ENCODE results near the gene NOTCH1.

Gene NOTCH1

GRCh38 chr9:136531904-136532798, 13.7 kb downstream of the NOTCH1 start:
- DNase-seq (ENCODE audit: low read depth) = no peak

DNA sequence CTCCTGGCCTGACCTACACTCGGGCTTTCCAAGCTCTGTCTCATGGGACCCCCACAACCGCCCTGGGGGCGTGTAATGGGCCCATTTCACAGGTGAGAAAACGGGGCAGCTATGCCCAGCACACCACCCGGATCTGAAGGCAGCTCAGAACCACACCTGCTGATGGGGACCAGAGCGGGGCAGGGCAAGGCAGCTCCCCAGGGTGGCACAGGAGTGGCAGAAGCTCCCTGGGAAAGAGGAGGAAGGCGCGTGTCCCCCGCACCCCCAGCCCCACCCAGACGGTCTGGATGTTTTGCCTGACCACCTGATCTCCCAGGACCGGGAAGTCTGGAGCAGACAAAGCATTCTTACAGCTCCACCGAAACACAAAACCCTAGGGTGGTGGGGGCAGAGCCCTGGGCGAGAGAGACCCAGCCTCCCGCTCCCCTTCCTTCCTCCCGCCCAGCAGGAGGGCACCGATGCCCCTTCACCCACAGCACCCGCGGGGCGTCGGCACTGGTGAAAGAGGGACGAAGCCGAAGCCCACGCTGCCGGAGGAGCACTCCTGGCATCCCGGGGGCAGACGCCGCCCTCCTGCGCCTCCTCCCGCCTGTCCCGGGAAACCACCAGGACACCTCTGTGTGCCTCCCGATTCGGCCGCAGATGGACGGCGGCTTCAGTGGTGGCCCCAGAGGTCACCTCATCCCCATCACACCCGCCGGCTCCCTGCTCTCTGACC, 14.5 kb downstream of the NOTCH1 start:
- no peak for DNase-seq (ENCODE audit: low read depth)

DNA sequence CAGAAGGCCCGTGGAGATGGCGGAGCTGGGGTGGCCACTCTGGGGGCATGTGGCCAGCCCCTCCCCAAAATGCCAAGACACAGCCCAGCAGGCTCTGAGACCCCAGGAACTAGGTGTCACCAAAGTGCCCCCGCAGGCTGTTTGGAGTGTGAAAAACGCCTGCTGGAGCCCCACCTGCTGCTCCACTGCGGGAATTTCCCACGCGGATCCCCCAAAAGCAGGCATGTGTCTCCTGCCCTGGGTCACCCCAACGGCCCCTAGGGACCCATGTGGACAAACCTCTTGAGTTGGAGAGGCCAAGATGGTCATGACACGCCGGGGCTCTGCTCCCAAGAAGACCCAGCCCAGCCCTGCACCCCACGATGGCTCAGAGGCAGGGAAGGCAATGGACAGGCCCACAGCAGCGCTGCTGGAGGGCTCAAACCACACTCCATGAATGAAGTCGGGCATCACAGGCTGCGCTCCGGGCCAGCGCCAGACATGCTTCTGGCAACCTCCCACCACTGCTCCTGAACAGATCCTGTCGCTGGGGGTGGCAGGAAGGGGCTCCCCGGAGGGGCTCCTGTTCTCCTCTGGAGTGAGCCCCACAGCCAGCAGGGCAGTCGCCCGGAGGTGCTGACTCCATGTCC, 15.3 kb downstream of the NOTCH1 start:
- DNase-seq (ENCODE audit: low read depth) = no peak

DNA sequence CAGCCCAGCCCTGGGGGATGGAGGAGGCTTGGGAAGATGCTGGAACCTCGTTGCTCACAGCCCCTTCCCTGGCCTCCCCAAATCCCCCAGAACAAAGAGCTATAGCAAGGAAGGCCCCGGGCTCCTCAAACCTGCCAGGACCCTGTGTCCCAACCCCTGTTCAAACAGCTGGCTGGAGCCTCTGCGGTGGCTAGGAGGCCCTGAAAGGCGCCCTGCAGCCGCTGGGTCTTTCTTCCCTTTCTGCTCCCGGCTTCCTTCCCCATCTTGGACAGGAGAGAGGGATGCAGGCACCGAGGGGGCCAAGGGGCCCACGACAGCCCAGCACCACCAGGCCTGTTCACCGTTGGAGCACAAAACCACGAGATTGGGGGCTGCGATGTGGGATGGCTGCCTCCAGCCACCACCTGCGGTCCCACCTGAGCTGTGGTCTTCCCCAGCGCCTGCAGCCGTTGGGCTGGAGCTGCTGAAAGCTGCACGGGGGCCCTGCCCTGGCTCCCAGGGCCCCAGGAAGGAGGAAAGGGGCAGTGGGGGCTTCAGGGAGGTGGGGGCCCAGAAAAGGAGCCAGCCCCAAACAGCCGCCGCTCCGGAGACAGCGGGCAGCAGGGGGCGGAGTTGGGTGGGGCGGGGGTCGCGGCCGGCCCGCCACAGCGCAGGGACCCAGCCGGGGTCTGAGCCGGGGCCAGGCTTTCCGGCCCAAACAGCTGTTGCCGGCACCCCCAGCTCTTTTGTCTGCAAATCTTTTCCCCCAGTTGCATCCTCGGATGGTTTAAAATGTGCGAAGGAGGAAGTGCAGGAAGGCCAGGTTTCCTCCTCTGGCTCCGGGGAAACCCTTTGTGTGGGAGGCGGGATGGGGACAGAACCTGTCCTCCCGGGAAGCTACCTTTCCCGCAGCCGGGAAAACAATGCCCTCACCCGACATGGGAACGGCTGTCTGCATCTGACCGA, 16.1 kb downstream of the NOTCH1 start:
- no peak for DNase-seq (ENCODE audit: low read depth)

GRCh38 chr9:136528716-136529341, 17.0 kb downstream of the NOTCH1 start:
- DNase-seq (ENCODE audit: low read depth) = no peak

DNA sequence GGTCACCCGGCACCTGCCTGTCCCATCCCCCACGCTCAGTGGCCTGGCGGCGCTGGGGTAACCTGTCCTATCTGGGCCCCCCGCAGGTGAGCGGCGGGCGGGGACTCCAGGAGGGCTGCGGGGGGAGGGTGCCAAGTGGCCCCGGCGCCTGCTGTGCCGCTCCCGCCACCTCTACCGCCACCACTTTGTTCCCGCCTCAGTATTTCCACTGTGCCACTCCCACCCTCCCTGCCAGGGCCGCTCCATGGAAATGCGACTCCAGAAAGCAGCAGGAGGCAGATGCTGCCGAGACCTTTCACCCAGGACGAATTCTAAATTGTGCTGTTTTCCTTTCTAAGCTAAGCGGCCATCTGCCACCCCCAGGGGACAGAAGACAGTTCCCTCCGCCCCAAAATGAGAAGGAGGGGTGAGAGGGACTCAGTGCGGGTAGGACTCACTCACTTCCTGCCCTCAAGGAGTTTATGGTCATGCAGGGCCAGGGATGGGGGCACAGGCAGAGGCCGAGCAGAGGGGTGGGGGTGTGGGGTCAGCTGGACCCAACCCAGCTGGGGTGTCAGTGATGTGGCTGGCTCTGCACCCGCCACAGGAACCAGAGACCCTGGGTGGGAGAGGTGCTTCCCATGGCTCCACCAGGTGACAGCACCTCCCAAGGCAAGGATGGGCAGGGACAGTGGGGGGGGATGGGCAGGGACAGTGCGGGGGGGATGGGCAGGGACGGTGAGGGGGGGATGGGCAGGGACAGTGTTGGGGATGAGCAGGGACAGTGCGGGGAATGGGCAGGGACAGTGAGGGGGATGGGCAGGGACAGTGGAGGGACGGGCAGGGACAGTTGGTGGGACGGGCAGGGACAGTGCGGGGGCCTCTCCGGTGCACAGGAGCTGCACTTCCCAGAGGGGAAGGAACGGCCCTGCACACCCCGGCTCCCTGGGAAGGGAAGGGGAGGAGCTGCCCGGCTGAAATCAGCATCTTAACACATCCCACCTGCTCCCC, 17.8 kb downstream of the NOTCH1 start:
- no peak for DNase-seq (ENCODE audit: low read depth)

GRCh38 chr9:136527131-136527530, 18.7 kb downstream of the NOTCH1 start:
- no peak for DNase-seq (ENCODE audit: low read depth)

GRCh38 chr9:136526625-136527066, 19.2 kb downstream of the NOTCH1 start:
- DNase-seq (ENCODE audit: low read depth) = no peak

GRCh38 chr9:136525841-136526499, 19.9 kb downstream of the NOTCH1 start:
- DNase-seq (ENCODE audit: low read depth) = no peak

GRCh38 chr9:136525207-136525606, 20.6 kb downstream of the NOTCH1 start:
- no peak for DNase-seq (ENCODE audit: low read depth)

- DNase-seq (ENCODE audit: low read depth) = no peak
Observed at GRCh38 chr9:136522314-136523237, 23.3 kb downstream of the NOTCH1 start.

DNA sequence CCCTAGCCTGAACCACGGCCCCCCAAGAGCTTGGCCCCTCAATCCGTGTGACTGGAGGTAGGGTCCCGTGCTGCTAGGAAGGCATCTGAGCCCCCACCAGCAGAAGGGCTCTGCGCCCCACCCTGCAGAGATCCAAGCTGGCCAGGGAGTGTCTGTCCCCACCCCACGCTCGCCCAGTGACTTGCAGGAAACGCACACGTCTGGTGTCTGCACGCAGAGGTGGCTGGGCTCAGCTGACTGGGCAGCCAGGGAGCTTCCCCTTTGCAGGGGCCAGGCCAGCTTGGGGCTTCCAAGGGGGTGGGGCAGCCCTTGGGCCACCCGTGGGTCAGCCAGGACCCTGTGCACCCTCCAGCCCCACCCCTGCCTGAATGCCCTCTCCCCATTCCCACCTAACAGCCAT, 24.3 kb downstream of the NOTCH1 start:
- no peak for DNase-seq (ENCODE audit: low read depth)

GRCh38 chr9:136520053-136520540, 25.8 kb downstream of the NOTCH1 start:
- no peak for DNase-seq (ENCODE audit: low read depth)

DNA sequence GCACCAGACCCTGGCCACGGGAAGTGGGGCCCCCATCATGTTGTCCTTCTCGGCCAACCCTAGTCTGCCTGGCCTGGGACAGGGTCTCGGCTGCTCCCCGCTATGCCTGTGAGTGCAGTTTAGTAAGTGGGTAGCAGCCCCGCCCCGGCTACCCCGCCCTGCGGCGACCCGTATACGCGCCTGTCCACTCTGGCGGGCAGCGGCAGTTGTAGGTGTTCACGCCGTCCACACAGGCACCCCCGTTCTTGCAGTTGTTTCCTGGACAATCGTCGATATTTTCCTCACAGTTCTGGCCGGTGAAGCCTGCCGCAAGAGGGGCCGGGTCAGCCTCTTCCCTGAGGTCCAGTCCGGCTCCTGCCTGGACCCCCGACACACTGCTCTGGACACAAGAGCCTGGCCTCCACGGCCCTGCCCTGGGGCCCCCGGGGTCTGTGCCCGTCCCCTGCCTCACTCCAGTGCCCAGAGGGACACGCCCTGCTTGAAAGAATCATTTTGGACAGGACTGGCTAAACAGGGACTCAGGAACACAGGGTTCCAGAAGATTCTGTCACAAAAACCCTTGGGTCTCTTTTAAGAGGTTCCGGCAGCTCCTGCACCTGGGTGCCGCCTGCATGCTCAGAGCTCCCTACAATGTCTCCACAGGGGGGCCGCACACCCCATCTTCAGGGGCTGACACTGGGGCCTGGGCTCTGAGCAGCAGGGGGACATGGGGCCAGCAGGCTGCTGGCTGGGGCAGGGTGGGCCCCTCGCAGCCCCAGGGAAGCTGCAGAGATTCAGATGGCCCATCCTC, 26.4 kb downstream of the NOTCH1 start:
- no peak for DNase-seq (ENCODE audit: low read depth)

- no peak for DNase-seq (ENCODE audit: low read depth)
Observed at GRCh38 chr9:136518623-136519022, 27.2 kb downstream of the NOTCH1 start.

DNA sequence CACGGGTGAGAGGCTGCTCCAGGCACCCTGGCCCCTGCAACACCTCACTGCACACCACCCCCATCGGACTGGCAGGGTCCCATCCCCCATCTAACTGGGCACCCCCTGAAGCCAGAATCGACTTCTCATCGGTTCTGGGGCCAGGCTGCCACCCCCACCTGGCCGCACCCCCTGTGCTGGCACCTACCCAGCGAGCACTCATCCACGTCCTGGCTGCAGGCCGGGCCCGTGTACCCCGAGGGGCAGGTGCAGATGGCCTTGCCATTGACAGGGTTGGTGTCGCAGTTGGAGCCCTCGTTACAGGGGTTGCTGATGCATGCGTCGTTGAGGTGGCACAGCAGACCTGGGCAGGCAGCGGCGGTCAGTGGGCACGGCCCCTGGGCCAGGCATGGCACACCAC, 27.9 kb downstream of the NOTCH1 start:
- no peak for DNase-seq (ENCODE audit: low read depth)

- no peak for DNase-seq (ENCODE audit: low read depth)
Observed at GRCh38 chr9:136517012-136517743, 28.7 kb downstream of the NOTCH1 start.
